Spinal cord (tissue), 10 donors: Measurements from ENCODE around the gene NCKIPSD. TPM values are rescaled to one million over a fixed set of nuclear protein-coding genes. Genes with fewer than 3 reads are reported as not detected.

Source experiments
- DNase-seq, 6 donors: peaks; one replicate each; pipeline versions ENCODE4 v3.0.0 to v3.0.0-alpha.2; 2013 to 2015; ENCODE audit warnings: low spot score in 6 of 6, low read depth in 4 of 6
- H3K27ac ChIP-seq: one replicate; pipeline ENCODE4 v1.5.1; 2013; ENCODE audit warnings: low read depth, low read length, control low read depth
- H3K27me3 ChIP-seq: one replicate; pipeline ENCODE4 v1.6.1; 2013; ENCODE audit warnings: low read length; ENCODE audit not compliant: control insufficient read depth, insufficient read depth
- H3K36me3 ChIP-seq: one replicate; pipeline ENCODE4 v1.6.1; 2013; ENCODE audit warnings: low read length; ENCODE audit not compliant: control insufficient read depth, insufficient read depth
- H3K4me1 ChIP-seq: one replicate; pipeline ENCODE4 v1.6.1; 2013; ENCODE audit warnings: low read length; ENCODE audit not compliant: control insufficient read depth, insufficient read depth
- H3K4me3 ChIP-seq: one replicate; pipeline ENCODE4 v1.5.1; 2013; ENCODE audit warnings: low read depth, low read length, control low read depth
- H3K9me3 ChIP-seq: one replicate; pipeline ENCODE4 v1.6.1; 2013; ENCODE audit warnings: low read length; ENCODE audit not compliant: control insufficient read depth, insufficient read depth
- WGBS: methylation state at CpG from one replicate; pipeline ENCODE4 v1.1.5; 2013; ENCODE audit warnings: missing lambda C conversion rate; ENCODE audit not compliant: insufficient coverage; 5-methylcytosine and 5-hydroxymethylcytosine counted together
- polyA plus RNA-seq, 2 donors: library from polyadenylated mRNA; unstranded; fragments of 120-200 nt; gene quantifications; one replicate each; pipeline ENCODE4 v1.2.1, GENCODE V29; 2013; ENCODE audit not compliant: insufficient read length in 2 of 2
- total RNA-seq, 2 donors: library from RNA; depleted of rRNA in 1 of 2; stranded (reverse); fragments of 120-200 nt in 1 of 2; fragments of >200 nt in 1 of 2; gene quantifications; one replicate each; pipeline versions ENCODE4 v1.2.3 to v1.2.4, GENCODE V29; 2013 to 2014
- donor health status: healthy.

NCKIPSD gene
- total and polyA plus RNA-seq, 4 donors = 13.1 to 25.7 (median 18.2) TPM

DNA sequence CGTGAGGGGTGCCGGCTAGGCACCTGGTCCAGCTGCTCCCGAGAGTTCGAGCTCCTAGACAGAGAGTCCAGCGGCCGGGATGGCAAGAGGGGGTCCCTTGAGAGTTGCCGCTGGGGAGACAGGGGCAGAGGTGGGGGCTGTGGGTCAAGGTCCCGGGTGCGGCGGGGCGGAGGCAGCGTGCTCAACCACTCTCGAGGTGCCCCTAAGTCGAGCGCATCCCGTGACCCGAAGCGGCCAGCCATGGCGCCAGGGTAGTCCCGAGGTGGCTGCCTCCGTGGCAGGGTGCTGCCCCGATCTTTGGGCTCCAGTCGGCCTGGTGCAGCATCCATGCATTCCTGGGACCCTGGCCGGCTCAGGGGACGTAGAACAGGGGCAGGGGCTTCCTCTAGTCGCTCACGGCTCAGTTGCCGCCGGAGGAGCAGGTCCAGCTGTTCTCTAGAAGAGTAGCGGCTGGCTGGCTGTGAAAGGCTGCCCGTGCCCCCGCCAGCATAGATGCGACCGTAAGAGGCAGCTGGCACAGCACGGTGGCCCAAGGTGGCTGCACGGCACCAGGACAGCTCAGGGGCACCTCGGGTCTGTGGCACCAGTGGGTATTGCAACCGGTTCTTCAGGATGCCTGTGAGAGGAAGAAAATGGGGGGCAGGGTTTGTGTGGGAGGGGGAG, 45.6 kb downstream of the NCKIPSD start:
- Histone ChIP-seq H3K36me3 (peaks cover 79% of the 10 kb centered on the region), H3K9me3 (no peaks in the 10 kb centered on the region), H3K4me1 (peaks cover 14% of the 10 kb centered on the region), H3K27me3 (no peaks in the 10 kb centered on the region), H3K4me3 (no peak overlapping the region), H3K27ac (no peak overlapping the region)
- no peak for DNase-seq
- WGBS = 89% methylated on average over 38 of the region's 38 CpGs

DNA sequence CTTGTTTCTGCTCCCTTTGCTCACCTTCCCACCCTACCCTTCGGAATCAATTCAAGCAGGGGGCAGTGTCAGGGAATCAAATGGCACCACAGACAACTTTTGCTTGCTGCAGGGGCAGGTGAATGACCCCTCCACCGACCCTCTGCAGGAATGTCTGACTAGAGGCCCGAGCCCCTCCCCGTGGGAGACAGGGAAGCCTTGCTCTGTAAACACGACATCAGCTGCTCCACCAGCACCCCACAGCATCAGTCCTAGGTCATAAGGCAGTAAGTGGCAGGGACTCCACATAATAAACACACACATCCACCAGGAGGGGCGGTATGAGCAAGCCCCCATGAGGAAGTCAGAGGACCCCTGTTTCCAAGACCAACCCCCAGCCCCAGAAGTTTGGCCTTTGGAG, 48.4 kb downstream of the NCKIPSD start:
- H3K27me3 ChIP-seq = no peaks in the 10 kb centered on the region
- 70% methylated on average over 5 of the region's 6 CpGs for WGBS
- no peaks in the 10 kb centered on the region for H3K9me3 ChIP-seq
- DNase-seq = no peak
- no peak overlapping the region for H3K27ac ChIP-seq
- peaks cover 68% of the 10 kb centered on the region for H3K36me3 ChIP-seq
- H3K4me3 ChIP-seq = no peak overlapping the region
- peaks cover 27% of the 10 kb centered on the region for H3K4me1 ChIP-seq

DNA sequence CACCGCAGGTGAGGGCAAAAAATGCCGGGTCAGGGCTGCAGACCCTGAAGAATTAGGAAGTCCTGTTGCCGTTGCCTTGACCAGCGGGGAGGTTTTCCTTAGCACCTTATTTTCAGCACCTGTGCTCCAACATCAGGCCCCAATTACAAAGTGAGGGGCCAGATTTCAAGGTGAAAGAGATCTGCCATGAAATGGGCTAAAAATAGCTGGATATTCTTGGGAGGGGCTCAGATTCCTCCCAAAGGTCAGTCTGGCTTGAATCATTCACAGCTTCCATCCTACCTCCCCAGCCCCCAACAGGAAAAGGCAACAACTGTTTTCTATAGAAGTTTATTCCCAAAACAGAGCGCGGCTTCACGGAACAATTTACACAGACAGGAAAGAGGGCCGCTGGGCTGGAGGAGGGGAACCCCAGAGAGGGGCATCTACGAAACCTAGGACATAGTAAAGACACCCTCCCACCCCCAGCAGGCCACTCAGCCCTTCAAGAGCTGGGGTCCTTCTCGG, 49.5 kb downstream of the NCKIPSD start:
- H3K27me3 ChIP-seq = no peaks in the 10 kb centered on the region
- peaks cover 27% of the 10 kb centered on the region for H3K4me1 ChIP-seq
- peak overlapping the region; percentile 81 for H3K27ac ChIP-seq
- peak overlapping the region; percentile 89 for H3K4me3 ChIP-seq
- WGBS = 51% methylated on average over 3 of the region's 10 CpGs
- DNase-seq = no peak
- peaks cover 68% of the 10 kb centered on the region for H3K36me3 ChIP-seq
- no peaks in the 10 kb centered on the region for H3K9me3 ChIP-seq

DNA sequence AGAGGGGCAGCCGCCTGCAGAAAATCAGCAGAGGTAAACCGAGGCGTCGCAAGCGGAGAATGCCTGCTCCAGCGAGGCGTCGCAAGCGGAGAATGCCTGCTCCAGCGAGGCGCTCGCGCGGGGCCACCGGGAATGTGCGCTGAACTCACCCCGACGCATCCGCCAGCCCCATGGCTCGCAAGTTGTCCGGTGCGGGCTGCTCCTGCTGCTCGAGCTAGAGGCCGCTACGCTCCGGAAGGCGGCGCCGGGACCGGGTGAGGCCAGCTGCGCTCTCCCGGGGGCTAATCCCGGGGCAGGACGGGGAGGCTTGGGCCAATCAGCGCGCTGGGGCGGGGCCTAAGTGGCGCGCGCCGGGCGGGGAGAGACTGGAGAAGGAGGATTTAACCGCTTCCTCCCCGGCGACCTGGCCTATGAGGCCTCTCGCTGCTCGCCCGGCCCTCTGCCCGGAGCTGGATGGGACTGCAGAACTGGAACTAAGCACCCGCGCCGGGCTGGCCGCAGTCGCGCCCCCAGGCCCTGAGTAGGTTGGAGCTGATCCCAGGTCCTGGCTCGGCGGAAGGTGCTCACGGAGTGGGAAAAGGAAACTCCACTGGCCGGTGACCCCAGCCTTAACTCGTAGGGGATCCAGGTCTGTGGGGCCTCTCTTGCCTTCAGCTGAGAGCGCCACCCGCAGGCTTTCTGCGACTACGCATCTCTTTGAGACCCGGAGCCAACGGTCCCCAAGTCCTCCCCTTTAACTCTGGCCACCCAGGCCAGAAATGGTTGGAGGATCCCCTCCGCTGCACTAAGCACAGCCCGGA, 50.3 kb downstream of the NCKIPSD start, which contains the start of gene SLC26A6:
Gene SLC26A6, minus strand, starts transcription at position 240 of the 800 bp plus-strand sequence. Its CDS starts 68 bp downstream, at position 172.
- Histone ChIP-seq H3K36me3 (peaks cover 68% of the 10 kb centered on the region), H3K27me3 (no peaks in the 10 kb centered on the region), H3K4me3 (peak within 1 kb of the TSS; percentile 89), H3K4me1 (peaks cover 27% of the 10 kb centered on the region), H3K9me3 (no peaks in the 10 kb centered on the region), H3K27ac (peak within 1 kb of the TSS; percentile 81)
- WGBS = 0% methylated on average over 66 of the region's 68 CpGs
- peak; percentile 82 to 98 (median 94) for DNase-seq

DNA sequence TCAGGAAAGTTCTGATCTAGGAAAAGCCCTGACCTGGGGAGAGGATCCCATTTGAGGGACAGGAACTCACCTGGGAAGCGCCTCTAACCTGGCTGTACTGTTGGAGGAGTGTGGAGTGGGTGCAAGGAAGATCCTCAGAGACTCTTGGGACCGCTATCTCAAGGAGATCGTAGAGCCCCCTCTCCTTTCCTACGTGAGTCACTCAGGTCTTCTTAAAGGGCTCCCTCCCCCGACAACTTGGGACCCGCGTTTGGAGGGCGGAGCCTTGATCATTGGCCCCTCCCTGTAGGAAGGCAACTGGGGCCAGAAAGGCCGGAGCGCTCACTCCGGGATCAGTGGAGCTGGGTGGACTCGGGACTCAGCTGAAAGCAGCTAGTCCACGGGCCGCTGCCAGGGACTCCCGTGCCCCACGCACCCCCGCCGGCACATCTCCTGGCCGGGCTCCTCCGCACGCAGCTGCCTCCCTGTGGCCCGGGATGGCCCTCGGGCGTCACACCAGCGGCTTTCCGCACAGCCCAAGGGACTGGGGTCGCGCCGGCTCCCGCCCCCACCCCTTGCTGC, 51.0 kb downstream of the NCKIPSD start:
- H3K4me3 ChIP-seq = peak overlapping the region; percentile 89
- peaks cover 27% of the 10 kb centered on the region for H3K4me1 ChIP-seq
- H3K9me3 ChIP-seq = no peaks in the 10 kb centered on the region
- under 1% methylated on average over 27 of the region's 30 CpGs for WGBS
- peak in 4 of 6 donors; percentile 5 to 53 (median 36) for DNase-seq
- H3K36me3 ChIP-seq = peaks cover 68% of the 10 kb centered on the region
- H3K27me3 ChIP-seq = no peaks in the 10 kb centered on the region
- H3K27ac ChIP-seq = peak overlapping the region; percentile 71

DNA sequence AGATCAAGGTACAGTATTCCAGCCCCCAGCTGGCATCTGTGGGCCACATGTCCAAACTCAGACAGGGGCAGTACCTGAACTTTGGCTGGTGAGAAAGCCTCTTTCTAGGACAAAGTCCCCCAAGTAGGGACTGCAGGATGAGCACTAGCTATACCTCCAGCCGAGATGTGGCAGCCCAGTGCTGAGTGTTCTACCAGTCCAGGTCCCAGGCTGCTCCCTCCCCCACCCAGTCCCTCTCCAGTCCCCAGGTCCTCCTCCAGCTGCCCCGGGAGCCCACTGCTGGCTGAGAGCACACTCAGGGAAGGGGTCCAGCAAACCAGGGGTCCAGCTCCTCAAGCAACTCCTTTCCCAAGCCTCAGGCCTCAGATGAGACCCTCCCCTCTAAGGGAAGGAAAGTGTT, 52.0 kb downstream of the NCKIPSD start:
- no peak for DNase-seq
- no peaks in the 10 kb centered on the region for H3K27me3 ChIP-seq
- H3K27ac ChIP-seq = no peak overlapping the region
- WGBS = 82% methylated on average over 1 of the region's 2 CpGs
- H3K36me3 ChIP-seq = peaks cover 68% of the 10 kb centered on the region
- no peak overlapping the region for H3K4me3 ChIP-seq
- H3K9me3 ChIP-seq = no peaks in the 10 kb centered on the region
- peaks cover 27% of the 10 kb centered on the region for H3K4me1 ChIP-seq

DNA sequence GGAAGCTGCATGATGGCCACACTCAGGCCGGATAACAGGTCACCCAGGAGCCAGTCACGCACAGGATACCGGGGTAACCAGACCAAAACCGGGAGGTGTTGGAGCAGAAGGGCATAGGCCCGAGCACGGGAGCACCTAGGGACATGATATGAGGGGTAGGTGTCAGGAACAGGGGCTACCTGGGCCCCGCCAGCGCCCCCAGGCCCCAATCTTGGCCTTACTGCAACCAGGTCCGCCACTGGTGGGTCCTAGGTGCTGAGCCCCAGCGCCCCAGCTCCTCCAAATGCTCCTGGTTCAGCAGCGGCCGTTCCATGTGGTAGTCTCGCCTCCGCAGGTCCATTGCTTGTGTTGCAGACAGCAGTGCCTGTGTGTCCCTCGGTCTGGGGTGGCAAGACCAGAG, 52.5 kb downstream of the NCKIPSD start:
- Histone ChIP-seq H3K4me3 (no peak overlapping the region), H3K4me1 (peaks cover 27% of the 10 kb centered on the region), H3K9me3 (no peaks in the 10 kb centered on the region), H3K36me3 (peaks cover 69% of the 10 kb centered on the region), H3K27me3 (no peaks in the 10 kb centered on the region), H3K27ac (no peak overlapping the region)
- no peak for DNase-seq
- WGBS = 95% methylated on average over 15 of the region's 15 CpGs

DNA sequence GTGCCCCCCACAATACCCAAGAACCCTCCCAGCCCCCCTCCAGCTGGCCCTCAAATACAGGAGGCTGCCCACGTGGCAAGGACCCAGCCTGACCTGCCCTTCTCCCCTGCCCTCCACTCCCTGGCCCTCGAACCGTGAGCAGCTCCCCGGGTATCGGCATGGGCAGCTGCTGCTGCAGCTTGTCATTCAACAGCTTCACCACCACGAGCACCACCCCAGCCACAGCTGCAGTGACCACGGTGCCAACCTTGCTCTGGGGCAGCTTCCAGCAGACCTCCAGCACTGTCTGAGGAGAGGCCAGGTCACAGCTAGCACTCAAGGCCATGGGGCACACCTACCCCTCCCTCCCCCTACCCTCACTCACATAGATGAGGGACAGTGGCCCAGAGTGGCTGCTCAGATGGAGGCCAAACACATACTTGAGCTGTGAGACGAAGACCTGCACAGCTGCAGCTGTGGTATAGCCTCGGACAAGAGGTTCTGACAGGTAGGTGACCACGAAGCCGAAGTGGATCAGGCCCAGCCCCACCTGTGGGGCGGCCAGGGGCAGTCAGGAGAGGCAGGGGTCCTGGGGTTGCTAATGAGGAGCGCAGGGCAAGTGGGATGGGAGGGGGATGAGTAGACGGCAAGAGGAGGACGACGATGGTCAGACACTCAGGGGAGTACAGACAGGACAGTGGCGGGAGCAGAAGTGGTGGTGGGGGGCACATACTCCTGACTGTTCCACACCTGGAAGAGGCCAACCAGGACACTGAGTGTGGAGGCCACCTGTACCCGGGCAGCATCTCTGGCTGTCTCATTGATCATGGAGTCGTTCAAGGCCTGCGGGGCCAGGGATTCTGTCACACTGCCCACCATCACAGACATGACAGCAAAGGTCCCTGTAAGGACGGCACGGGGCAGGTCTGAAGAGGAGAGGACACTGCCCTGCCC, 53.9 kb downstream of the NCKIPSD start:
- no peaks in the 10 kb centered on the region for H3K9me3 ChIP-seq
- H3K4me1 ChIP-seq = peaks cover 27% of the 10 kb centered on the region
- no peak for DNase-seq
- H3K27ac ChIP-seq = no peak overlapping the region
- H3K27me3 ChIP-seq = no peaks in the 10 kb centered on the region
- 90% methylated on average over 21 of the region's 22 CpGs for WGBS
- H3K4me3 ChIP-seq = no peak overlapping the region
- H3K36me3 ChIP-seq = peaks cover 72% of the 10 kb centered on the region

DNA sequence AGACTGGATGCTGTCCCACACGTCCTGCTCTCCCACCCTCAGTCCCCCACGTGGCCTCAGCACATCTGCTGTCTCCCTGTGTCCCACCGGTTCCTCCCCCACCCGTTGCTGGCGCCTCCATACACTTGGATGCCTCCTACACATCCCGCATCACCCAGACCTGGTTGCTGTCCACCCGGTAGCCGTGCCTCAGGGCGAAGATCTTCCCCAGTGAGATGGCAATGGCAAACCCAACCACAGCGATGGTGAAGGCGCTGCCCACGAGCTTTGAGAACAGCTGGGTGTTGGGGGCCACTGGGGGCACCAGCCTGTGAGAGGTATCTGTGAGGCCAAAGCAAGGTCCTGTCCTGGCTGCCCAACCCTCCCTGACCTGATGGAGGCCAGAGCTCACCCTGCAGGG, 54.9 kb downstream of the NCKIPSD start:
- H3K27me3 ChIP-seq = no peaks in the 10 kb centered on the region
- no peak for DNase-seq
- no peaks in the 10 kb centered on the region for H3K9me3 ChIP-seq
- peaks cover 17% of the 10 kb centered on the region for H3K4me1 ChIP-seq
- WGBS = 92% methylated on average over 10 of the region's 12 CpGs
- H3K4me3 ChIP-seq = no peak overlapping the region
- H3K36me3 ChIP-seq = peaks cover 81% of the 10 kb centered on the region
- no peak overlapping the region for H3K27ac ChIP-seq
